Endothelial cell of umbilical vein (primary cell): ENCODE measurements around the gene MTFR1L. TPM values are rescaled to one million over a fixed set of nuclear protein-coding genes. Genes with fewer than 3 reads are reported as not detected.

Experiments used
- BruUV-seq: library from RNA; stranded (reverse); fragments of 400-500 nt; replicated peaks from 2 replicates; lab custom pipeline; 2021; lab: Mats Ljungman, UMichigan
- CTCF ChIA-PET: fragments of 300-600, 350-600 bp; sonication (Branson Sonifier 250); formaldehyde crosslinking; loops from one replicate; lab custom pipeline; 2021; ENCODE audit warnings: antibody characterized with exemption, inconsistent platforms; lab: Charles Lee
- POLR2A ChIA-PET: fragments of 300-600, 350-600 bp; sonication (Branson Sonifier 250); formaldehyde crosslinking; loops from one replicate; lab custom pipeline; 2021; ENCODE audit warnings: antibody characterized with exemption, inconsistent platforms; lab: Charles Lee
- DNase-seq: peaks from one replicate; pipeline ENCODE4 v3.0.0-alpha.2; 2011; ENCODE audit warnings: low read depth, low spot score
- FAIRE-seq: peaks from 2 replicates; lab custom pipeline; 2011; peaks lifted over from hg19 to GRCh38; lab: Jason Lieb, UNC
- H2AFZ ChIP-seq: 2 replicates; pipeline ENCODE4 v1.6.0; 2012; ENCODE audit warnings: low read depth, low read length, control low read depth, inconsistent platforms
- H3K27ac ChIP-seq: 2 replicates; pipeline ENCODE4 v1.5.1; 2011; ENCODE audit warnings: low read depth, mild to moderate bottlenecking, control low read depth, low read length, moderate library complexity; ENCODE audit not compliant: insufficient read depth
- H3K27me3 ChIP-seq, 2 experiments: 2 replicates each; pipeline versions ENCODE4 v1.6.0 to v1.6.1; 2011; ENCODE audit warnings: low read length in 2 of 2, mixed read lengths in 1 of 2; ENCODE audit not compliant: control insufficient read depth in 2 of 2, insufficient read depth in 2 of 2
- H3K36me3 ChIP-seq, 2 experiments: 2 replicates in 1 of 2; 3 replicates in 1 of 2; pipeline ENCODE4 v1.5.1; 2011; ENCODE audit warnings: low read length in 2 of 2, mild to moderate bottlenecking in 1 of 2, moderate library complexity in 1 of 2; ENCODE audit not compliant: control insufficient read depth in 2 of 2, insufficient read depth in 2 of 2; ENCODE audit errors: extremely low read depth in 1 of 2
- H3K4me1 ChIP-seq: 3 replicates; pipeline ENCODE4 v1.5.1; 2011; ENCODE audit warnings: mild to moderate bottlenecking, low read length; ENCODE audit not compliant: control insufficient read depth, insufficient read depth; ENCODE audit errors: extremely low read depth
- H3K4me2 ChIP-seq: 2 replicates; pipeline ENCODE4 v1.6.1; 2011; ENCODE audit warnings: low read length, control low read depth, mixed read lengths; ENCODE audit not compliant: insufficient read depth
- H3K4me3 ChIP-seq, 3 experiments: fragments of 200-600 bp in 1 of 3; sonication (generic), shearing (Covaris generic) in 1 of 3; replicated peaks in 1 of 3; 2 replicates each; pipeline ENCODE4 v1.5.1; 2011 to 2016; ENCODE audit warnings: control low read depth in 3 of 3, low read length in 3 of 3, mild to moderate bottlenecking in 2 of 3, inconsistent platforms in 1 of 3, low read depth in 1 of 3, moderate library complexity in 1 of 3; ENCODE audit not compliant: insufficient read depth in 1 of 3
- H3K79me2 ChIP-seq: 2 replicates; pipeline ENCODE4 v1.6.0; 2012; ENCODE audit warnings: low read length, inconsistent platforms; ENCODE audit not compliant: control insufficient read depth, insufficient read depth
- H3K9ac ChIP-seq: replicated peaks from 2 replicates; pipeline ENCODE3; 2011; ENCODE audit warnings: low read length, control low read depth; ENCODE audit not compliant: insufficient read depth; ENCODE audit errors: extremely low read depth
- H3K9me1 ChIP-seq: replicated peaks from 3 replicates; pipeline ENCODE4 v1.6.0; 2011; ENCODE audit warnings: mild to moderate bottlenecking, low read length; ENCODE audit not compliant: control insufficient read depth, insufficient read depth; ENCODE audit errors: extremely low read depth
- H3K9me3 ChIP-seq: replicated peaks from 2 replicates; pipeline ENCODE4 v1.5.1; 2012; ENCODE audit warnings: low read length, inconsistent platforms; ENCODE audit not compliant: control insufficient read depth, insufficient read depth
- H4K20me1 ChIP-seq: replicated peaks from 2 replicates; pipeline ENCODE3; 2011; ENCODE audit warnings: mild to moderate bottlenecking, low read length; ENCODE audit not compliant: control insufficient read depth, insufficient read depth; ENCODE audit errors: extremely low read depth
- EZH2 ChIP-seq: IDR thresholded peaks from 2 replicates; pipeline ENCODE4 v1.6.1; 2012; ENCODE audit warnings: borderline replicate concordance, low read depth, mild to moderate bottlenecking, moderate library complexity, low read length, inconsistent platforms; ENCODE audit not compliant: severe bottlenecking
- FOS ChIP-seq: IDR thresholded peaks from 2 replicates; pipeline ENCODE4 v1.6.1; 2011; ENCODE audit warnings: mild to moderate bottlenecking, low read length, moderate library complexity, borderline replicate concordance; ENCODE audit not compliant: insufficient read depth
- GATA2 ChIP-seq: IDR thresholded peaks from 2 replicates; pipeline ENCODE4 v1.7.0; 2011; ENCODE audit warnings: low read depth, mild to moderate bottlenecking, moderate library complexity, mixed read lengths, low read length; ENCODE audit not compliant: insufficient read length, insufficient read depth
- JUN ChIP-seq: IDR thresholded peaks from 2 replicates; pipeline ENCODE4 v1.6.1; 2011; ENCODE audit warnings: borderline replicate concordance, low read depth; ENCODE audit not compliant: insufficient read length, insufficient read depth
- MYC ChIP-seq: IDR thresholded peaks from one replicate; pipeline ENCODE4 v1.6.1; 2011; ENCODE audit warnings: mild to moderate bottlenecking, low read depth, low read length
- POLR2A ChIP-seq: IDR thresholded peaks from 2 replicates; pipeline ENCODE4 v1.6.1; 2012; ENCODE audit warnings: low read depth, mild to moderate bottlenecking, control low read depth, low read length
- POLR2AphosphoS5 ChIP-seq: IDR thresholded peaks from 2 replicates; pipeline ENCODE4 v1.6.1; 2012; ENCODE audit warnings: low read depth, mild to moderate bottlenecking, control low read depth, low read length, moderate library complexity; ENCODE audit not compliant: insufficient read depth
- dilution Hi-C: fragments of 300-500 bp; cut with MboI; formaldehyde crosslinking; loops from one replicate; pipeline ENCODE4 v1.15.0; 2019; ENCODE audit warnings: low sequenced_read_pairs; ENCODE audit not compliant: extremely low pct_ligation_motif_present
- intact Hi-C: fragments of 100-400 bp; cut with micrococcal nuclease; formaldehyde crosslinking; loops from one replicate; pipeline ENCODE4 v1.10.0; 2022
- polyA plus RNA-seq, 4 experiments: library from polyadenylated mRNA; depleted of rRNA in 3 of 4; stranded (reverse) in 3 of 4; unstranded in 1 of 4; fragments of >200 nt; gene quantifications; 2 replicates each; pipeline versions ENCODE4 v1.2.1 to v1.2.3, GENCODE V29; 2011 to 2012; ENCODE audit warnings: missing spikeins in 1 of 4
- total RNA-seq: library from RNA; stranded (reverse); gene quantifications from 2 replicates; pipeline ENCODE4 v1.2.3, GENCODE V29; 2021
- TF ChIP-seq, protein P1 (sequence below): IDR thresholded peaks from 2 replicates; pipeline ENCODE4 v1.6.1; 2011; ENCODE audit not compliant: insufficient read depth, insufficient read length
- TF ChIP-seq, protein P2 (sequence below), 2 donors: IDR thresholded peaks; 1 replicate in 1 of 2; 2 replicates in 1 of 2; pipeline ENCODE4 v1.5.1; 2011; ENCODE audit warnings: low read length in 2 of 2, mild to moderate bottlenecking in 2 of 2, moderate library complexity in 2 of 2, control low read depth in 1 of 2, inconsistent platforms in 1 of 2, low read depth in 1 of 2; ENCODE audit not compliant: insufficient read depth in 1 of 2; ENCODE audit errors: extremely low read depth in 1 of 2

Gene MTFR1L
- total and polyA plus RNA-seq, 2 donors (not counting 3 experiments of a cell fraction or from before 2014, with no cell fraction given): 34.8 to 45.5 TPM

DNA sequence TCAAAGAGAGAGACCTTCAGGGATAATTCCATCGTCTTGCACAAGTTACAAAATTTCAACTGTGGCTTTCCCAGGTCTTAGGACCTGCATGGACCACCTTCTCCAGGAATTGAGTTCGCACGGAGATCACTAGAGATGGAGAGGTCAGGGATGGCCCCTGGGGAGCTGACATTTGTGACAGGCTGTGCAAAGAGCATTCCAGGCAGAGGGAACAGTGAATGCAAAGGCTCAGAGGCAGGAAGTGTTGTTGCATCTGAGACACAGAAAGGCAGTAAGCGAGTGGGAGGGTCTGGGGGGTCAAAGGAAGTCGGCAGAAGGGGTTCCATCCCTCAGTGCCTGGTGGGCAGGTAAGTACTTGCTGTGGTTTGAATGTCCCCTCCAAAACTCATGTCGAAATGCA is 29.3 kb upstream of the MTFR1L start:
- Histone ChIP-seq H3K4me1 (no peaks in the 10 kb centered on the region), H3K36me3 (no peaks in the 10 kb centered on the region), H3K4me2 (no peak overlapping the region), H3K27ac (no peak overlapping the region), H3K9me1 (no peaks in the 10 kb centered on the region), H3K9me3 (no peaks in the 10 kb centered on the region), H4K20me1 (no peaks in the 10 kb centered on the region), H3K79me2 (no peaks in the 10 kb centered on the region), H3K4me3 (no peak overlapping the region), H2AFZ (no peak overlapping the region), H3K27me3 (no peaks in the 10 kb centered on the region), H3K9ac (no peak overlapping the region)
- DNase-seq (no peak), FAIRE-seq (no peak)
- no TSS peak for BruUV-seq
- ChIA-PET CTCF (no interaction called here), POLR2A (no interaction called here)
- dilution Hi-C loops: no loop called here
- TF ChIP-seq EZH2 (no peak), GATA2 (no peak), MYC (no peak), FOS (no peak), JUN (no peak), POLR2A (no peak), POLR2AphosphoS5 (no peak)
- TF ChIP-seq, protein P1, sequence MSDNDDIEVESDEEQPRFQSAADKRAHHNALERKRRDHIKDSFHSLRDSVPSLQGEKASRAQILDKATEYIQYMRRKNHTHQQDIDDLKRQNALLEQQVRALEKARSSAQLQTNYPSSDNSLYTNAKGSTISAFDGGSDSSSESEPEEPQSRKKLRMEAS: no peak
- TF ChIP-seq, protein P2, sequence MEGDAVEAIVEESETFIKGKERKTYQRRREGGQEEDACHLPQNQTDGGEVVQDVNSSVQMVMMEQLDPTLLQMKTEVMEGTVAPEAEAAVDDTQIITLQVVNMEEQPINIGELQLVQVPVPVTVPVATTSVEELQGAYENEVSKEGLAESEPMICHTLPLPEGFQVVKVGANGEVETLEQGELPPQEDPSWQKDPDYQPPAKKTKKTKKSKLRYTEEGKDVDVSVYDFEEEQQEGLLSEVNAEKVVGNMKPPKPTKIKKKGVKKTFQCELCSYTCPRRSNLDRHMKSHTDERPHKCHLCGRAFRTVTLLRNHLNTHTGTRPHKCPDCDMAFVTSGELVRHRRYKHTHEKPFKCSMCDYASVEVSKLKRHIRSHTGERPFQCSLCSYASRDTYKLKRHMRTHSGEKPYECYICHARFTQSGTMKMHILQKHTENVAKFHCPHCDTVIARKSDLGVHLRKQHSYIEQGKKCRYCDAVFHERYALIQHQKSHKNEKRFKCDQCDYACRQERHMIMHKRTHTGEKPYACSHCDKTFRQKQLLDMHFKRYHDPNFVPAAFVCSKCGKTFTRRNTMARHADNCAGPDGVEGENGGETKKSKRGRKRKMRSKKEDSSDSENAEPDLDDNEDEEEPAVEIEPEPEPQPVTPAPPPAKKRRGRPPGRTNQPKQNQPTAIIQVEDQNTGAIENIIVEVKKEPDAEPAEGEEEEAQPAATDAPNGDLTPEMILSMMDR (IDR thresholded peaks at IDR 0.05; ENCODE audit: extremely low read depth in 1 of 2, insufficient read depth in 1 of 2, low read depth in 1 of 2, low read length in 2 of 2): no peak
- intact Hi-C loops: no loop called here
